ENCODE data around the gene MYMX.

Gene MYMX

DNA sequence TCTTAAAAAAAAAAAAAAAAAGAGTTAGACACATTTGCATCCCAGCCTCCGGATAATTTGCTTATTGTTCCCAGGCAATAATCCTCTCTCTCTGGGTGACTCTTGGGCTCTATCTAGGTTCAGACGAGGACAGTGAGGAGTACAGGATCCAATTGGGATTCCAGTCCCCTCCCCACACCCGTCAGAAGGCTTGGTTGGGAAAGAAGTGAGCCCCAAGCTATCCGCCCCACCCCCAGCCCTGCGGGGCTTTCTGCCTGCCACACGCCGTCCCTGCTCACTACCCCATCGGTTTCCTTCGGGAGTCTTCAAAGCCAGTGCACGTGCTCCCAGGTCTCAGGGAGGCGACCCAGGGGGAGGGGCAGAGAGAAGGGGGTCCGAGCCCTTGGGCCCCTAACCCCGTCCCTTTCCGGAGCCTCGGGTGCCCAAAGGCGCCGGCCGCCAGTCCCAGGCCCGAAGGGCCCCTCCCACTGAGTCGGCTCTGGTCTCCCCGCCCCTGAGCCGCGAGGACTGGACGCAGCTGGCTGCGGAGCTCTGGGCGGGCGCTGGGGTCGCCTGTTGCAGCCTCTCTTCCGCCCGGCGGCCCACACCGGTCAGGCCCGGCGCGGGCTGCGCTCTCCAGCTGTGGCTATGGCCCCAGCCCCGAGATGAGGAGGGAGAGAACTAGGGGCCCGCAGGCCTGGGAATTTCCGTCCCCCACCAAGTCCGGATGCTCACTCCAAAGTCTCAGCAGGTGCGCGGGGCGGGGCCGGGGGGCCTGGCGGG is 2.5 kb downstream of the MYMX start:
- peak; percentile 51 for DNase-seq (ENCODE audit: insufficient read length, low spot score)
- no peak for FAIRE-seq

DNA sequence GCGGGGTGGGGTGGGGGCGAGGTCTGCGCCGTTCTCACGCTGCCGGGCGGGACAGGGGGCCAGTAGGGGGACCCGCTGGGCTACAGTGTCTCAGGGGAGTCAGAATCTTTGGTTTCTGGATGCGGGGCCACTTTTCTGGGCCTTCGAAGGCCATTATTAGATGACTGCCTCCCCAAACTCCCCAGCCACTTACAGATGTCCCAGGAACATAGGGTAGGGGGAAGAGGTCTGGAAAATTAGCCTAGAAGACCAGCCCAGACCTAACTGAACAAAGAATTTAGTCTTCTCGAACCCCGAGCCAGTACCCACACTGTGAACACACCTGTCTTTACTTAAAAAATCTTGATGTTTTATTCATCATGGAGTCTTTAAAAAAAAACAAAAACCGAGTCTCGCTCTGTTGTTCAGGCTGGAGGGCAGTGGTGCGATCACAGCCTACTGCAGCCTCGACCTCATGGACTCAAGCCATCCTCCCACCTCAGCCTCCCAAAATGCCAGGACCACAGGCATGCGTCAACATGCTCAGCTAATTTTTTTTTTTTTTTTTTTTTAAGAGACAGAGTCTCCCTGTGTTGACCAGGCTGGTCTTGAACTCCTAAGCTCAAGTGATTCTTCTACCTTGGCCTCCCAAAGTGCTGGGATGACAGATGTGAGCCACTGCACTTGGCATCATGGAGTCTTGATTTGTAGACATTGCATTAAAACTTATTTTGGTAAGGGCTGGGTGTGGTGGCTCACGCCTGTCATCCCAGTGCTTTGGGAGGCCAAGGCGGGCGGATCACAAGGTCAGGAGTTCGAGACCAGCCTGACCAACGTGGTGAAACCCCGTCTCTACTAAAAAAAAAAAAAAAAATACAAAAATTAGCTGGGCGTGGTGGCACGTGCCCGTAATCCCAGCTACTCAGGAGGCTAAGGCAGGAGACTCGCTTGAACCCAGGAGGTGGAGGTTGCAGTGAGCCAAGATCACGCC is 3.4 kb downstream of the MYMX start:
- FAIRE-seq (no peak), DNase-seq (ENCODE audit: insufficient read length, low spot score) (no peak)

DNA sequence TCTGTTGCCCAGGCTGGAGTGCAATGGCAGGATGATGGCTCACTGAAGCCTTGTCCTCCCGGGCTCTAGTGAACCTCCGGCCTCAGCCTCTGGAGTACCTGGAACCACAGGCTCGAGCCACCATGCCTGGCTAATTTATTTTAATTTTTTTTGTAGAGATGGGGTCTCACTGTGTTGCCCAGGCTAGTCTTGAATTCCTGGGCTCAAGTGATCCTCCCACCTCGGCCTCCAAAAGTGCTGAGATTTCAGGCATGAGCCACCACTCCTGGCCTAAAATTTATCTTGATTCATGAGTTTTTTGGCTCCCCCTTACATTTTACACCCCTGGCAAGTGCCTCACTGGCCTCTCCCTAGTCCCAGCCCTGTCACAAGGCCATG is 4.2 kb downstream of the MYMX start:
- FAIRE-seq (no peak), DNase-seq (ENCODE audit: insufficient read length, low spot score) (no peak)

DNA sequence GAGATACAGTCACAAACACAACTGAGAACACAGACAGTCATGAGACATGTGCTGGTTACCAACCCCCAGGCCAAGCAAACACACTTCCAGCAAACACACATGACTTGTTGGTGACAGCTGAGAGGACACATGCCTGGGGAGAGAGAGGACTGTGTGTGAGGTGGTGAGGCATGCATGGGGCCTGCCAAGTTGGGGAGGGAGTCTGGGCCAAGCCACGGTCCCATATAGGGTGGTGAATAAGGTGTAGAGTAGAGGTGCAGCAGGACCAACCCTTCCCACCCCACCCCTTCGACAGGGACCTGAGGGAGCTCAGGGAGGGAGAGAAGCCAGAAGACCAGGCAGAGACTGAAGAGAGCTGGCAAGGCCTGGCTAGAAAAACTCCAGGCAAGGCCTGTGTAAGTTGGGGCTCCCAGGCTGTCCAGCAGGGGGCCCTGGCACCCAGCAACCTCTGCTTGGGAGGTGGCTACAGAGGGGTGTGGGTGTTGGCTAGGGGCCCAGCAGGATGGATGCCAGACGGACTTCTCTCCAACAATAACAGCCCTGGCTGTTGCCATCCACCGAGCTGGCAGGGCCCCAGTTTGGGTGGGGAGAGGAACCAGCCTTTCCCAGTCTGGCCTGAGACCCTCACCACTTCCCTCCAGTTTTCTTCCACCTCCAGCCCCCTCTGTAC is 4.7 kb downstream of the MYMX start:
- FAIRE-seq (no peak), DNase-seq (ENCODE audit: insufficient read length, low spot score) (peak; percentile 87)

GRCh38 chr6:44221961-44222335 is 5.2 kb downstream of the MYMX start:
- DNase-seq (ENCODE audit: insufficient read length, low spot score) (no peak), FAIRE-seq (no peak)

- no peak for DNase-seq (ENCODE audit: insufficient read length, low spot score)
Observed at GRCh38 chr6:44222486-44223318, 6.0 kb downstream of the MYMX start.

DNA sequence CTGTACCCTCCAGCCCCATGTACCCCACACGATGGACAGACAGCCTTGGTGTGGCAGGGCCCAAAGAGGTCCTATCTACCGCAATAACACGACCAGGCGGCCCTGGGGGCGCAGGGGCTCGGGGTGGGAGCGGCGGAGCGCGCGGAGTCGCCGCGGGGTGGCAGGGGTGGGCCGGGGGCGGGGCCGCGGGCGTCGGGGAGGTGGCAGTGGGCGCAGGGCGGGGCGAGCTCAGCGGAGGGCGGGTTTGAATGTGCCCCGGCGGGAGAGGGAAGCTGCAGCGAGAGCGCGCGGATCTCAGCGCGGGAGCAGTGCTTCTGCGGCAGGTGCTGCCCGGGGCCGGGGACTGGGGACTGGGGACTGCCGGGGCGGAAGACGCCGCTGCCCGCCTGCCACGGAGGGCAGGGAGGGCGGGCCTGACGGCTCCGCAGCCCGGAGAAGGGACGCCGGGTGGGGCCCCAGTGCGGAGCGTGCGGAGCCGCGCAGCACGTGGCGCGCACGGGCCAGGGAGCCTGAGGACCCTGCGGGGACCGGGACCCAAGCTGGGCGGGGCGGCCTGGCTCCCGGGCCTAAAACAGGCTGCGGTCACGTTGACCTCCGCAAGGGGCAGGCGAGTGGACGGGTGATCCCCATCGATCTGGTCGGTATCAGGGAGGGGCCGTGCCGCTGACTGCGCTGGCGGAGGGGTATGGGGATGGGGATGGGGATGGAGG is 6.7 kb downstream of the MYMX start, which contains the start of gene SLC29A1:
SLC29A1 (plus strand) TSS at position 277 of the 710 bp plus-strand sequence. CDS start 3,719 bp downstream, outside the sequence.
- DNase-seq (ENCODE audit: insufficient read length, low spot score) (peak; percentile 87), FAIRE-seq (no peak)

More at GRCh38 chr6:44222486-44223318, 6.0 kb downstream of the MYMX start:
- FAIRE-seq, result no peak

GRCh38 chr6:44224029-44224964 is 7.6 kb downstream of the MYMX start:
- no peak for FAIRE-seq
- peak; percentile 45 for DNase-seq (ENCODE audit: insufficient read length, low spot score)

GRCh38 chr6:44224965-44225305 is 8.2 kb downstream of the MYMX start:
- FAIRE-seq (no peak), DNase-seq (ENCODE audit: insufficient read length, low spot score) (no peak)

GRCh38 chr6:44225579-44226325 is 9.0 kb downstream of the MYMX start:
- DNase-seq (ENCODE audit: insufficient read length, low spot score) (no peak), FAIRE-seq (no peak)

GRCh38 chr6:44226368-44227147 is 9.8 kb downstream of the MYMX start:
- FAIRE-seq (no peak), DNase-seq (ENCODE audit: insufficient read length, low spot score) (no peak)

DNA sequence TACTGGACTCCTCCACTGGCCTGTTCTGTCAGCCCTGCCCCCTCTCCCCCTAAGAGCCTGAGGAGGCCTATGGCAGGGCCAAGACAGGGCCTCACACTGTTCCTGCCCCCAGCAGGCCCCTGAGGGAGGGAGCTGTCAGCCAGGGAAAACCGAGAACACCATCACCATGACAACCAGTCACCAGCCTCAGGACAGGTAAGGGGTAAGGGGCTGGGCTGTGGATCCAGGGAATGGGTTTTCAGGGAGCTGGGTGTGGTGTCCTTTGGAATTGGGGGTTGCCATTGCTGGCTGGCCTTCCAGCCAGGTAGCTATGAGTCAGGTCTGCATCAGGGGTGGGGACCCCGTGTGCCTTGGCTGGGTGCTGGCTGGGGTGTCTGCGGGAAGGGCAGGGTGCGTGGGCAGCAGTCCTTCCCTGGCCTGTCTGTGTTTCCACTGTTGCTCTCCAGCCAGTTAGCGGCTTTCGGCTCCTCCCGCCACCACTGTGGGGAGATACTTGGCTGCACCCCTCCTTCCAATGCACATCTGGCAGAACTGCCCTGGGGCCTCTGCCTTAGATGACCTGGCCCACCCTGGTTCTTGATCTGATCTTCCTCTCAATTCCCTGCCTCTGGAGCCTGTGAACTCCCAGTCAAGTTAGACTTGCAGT is 10.5 kb downstream of the MYMX start:
- DNase-seq (ENCODE audit: insufficient read length, low spot score), result no peak
- no peak for FAIRE-seq

DNA sequence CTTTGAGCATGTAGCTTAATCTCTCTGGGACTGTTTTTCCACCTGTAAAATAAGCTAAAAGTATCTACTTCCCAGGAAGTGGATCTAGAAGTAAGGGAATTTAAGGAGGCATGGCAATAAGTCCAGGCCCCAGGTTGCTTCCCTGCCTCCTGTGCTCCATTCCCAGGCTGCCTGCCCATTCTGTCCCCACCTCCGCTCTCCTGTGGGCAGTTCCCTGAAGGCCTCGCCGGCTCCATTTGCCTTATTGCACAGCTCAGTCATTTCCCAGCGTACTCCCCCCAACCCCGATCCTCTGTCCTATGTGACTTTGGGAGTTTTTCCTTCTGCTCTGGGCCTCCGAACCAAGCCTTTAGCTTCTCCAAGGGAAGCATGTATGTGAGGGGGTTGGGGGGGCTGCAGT is 11.3 kb downstream of the MYMX start:
- FAIRE-seq (no peak), DNase-seq (ENCODE audit: insufficient read length, low spot score) (no peak)

DNA sequence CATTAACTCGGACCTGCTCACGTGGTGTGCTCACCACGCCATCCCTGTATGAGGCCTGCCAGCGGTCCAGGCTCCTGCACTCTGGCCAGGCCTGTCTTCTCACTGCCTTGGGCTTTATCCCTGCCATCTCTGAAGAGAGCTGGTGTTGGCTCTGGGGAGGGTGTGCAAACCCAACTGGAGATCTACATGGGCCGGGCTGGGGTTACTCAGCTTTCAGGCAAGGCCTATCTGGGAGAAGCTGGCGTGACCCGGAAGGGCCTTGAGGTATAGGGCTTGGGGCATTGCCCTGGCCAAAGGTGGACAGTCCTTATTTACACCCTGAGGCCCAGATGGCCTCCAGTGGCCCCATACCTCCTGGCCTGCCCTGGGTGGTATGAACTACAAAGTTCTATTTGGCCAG is 11.7 kb downstream of the MYMX start:
- FAIRE-seq, result no peak
- DNase-seq (ENCODE audit: insufficient read length, low spot score), result no peak

DNA sequence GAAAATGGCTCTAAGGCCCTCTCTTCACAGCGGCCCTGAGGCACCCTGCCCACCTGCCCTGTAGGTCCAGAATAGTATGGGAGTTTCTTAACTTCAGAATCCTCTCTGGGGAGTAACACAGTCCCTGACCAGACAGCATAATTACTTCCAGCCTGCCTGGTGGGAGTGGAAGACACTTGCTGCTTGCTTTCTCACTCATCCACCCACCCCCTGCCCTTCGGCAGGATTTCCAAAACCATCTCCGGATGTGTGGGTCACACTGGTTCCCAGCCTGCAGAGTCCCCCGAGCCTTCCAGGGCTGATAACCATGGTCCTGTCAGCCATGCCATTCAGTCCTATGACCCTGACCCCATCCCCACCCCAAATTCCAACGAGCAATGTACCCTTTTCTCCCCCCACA is 12.1 kb downstream of the MYMX start:
- FAIRE-seq, result no peak
- no peak for DNase-seq (ENCODE audit: insufficient read length, low spot score)

DNA sequence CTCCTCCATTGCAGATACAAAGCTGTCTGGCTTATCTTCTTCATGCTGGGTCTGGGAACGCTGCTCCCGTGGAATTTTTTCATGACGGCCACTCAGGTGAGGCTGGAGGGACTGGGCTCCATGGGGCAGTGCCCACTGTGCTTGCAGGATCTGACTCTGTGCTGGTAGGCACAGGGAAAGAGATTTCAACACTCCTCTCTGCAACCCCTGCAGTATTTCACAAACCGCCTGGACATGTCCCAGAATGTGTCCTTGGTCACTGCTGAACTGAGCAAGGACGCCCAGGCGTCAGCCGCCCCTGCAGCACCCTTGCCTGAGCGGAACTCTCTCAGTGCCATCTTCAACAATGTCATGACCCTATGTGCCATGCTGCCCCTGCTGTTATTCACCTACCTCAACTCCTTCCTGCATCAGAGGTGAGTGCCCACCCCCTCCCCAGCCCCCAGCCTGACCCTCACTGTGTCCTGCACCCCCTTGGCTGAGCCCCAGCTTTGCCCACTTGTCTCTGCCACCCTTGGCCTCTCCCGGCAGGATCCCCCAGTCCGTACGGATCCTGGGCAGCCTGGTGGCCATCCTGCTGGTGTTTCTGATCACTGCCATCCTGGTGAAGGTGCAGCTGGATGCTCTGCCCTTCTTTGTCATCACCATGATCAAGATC is 12.8 kb downstream of the MYMX start:
- DNase-seq (ENCODE audit: insufficient read length, low spot score), result no peak
- no peak for FAIRE-seq
